ENCODE results near the gene CHL1.

DNA sequence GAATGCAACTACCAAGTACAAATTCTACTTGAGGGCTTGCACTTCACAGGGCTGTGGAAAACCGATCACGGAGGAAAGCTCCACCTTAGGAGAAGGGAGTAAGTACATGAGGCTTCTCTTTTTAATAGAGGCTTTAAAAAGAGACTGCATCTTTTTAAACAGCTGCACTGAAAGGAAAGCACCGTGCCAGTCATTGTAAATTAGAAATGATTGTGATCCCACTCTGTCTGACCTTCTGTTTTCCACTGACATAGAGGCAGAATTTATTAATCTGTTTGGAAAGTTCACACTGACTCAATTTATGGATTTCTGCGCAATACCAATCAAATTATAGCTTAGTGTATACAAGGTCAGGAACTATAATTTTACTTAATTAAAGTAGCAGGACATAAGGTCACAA is 198.2 kb downstream of the CHL1 start:
- TF ChIP-seq, protein P1, sequence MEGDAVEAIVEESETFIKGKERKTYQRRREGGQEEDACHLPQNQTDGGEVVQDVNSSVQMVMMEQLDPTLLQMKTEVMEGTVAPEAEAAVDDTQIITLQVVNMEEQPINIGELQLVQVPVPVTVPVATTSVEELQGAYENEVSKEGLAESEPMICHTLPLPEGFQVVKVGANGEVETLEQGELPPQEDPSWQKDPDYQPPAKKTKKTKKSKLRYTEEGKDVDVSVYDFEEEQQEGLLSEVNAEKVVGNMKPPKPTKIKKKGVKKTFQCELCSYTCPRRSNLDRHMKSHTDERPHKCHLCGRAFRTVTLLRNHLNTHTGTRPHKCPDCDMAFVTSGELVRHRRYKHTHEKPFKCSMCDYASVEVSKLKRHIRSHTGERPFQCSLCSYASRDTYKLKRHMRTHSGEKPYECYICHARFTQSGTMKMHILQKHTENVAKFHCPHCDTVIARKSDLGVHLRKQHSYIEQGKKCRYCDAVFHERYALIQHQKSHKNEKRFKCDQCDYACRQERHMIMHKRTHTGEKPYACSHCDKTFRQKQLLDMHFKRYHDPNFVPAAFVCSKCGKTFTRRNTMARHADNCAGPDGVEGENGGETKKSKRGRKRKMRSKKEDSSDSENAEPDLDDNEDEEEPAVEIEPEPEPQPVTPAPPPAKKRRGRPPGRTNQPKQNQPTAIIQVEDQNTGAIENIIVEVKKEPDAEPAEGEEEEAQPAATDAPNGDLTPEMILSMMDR (conservative IDR thresholded peaks at IDR 0.05): no peak
- no peak for TF ChIP-seq ZFX (IDR thresholded peaks at IDR 0.05)

All from C4-2B (cell line).